HCT116 (cell line): ENCODE results near the gene RET. TPM values are rescaled to one million over a fixed set of nuclear protein-coding genes. Genes with fewer than 3 reads are reported as not detected.

ENCODE experiments used
- ATAC-seq: fragments of 200-7000 bp; cut with Tn5 transposase; 2 replicates; pipeline ENCODE4 v1.9.1; 2020; ENCODE audit warnings: mild to moderate bottlenecking, moderate library complexity
- BruUV-seq: library from RNA; stranded (reverse); fragments of 400-500 nt; replicated peaks from 2 replicates; lab custom pipeline; 2021; lab: Mats Ljungman, UMichigan
- CTCF ChIA-PET: fragments of 300-600 bp; sonication (Branson Sonifier 250); formaldehyde crosslinking; loops from one replicate; lab custom pipeline; 2021; ENCODE audit warnings: antibody characterized with exemption; lab: Charles Lee
- POLR2A ChIA-PET: fragments of 300-600, 350-600 bp; sonication (Branson Sonifier 250); formaldehyde crosslinking; loops from one replicate; lab custom pipeline; 2021; ENCODE audit warnings: antibody characterized with exemption; lab: Charles Lee
- RAD21 ChIA-PET, 2 experiments: fragments of 300-600 bp; sonication (Branson Sonifier 250); formaldehyde crosslinking; loops; one replicate each; lab custom pipeline; 2023; ENCODE audit warnings: low total read pairs in 2 of 2; ENCODE audit not compliant: uncharacterized antibody in 2 of 2, unreplicated experiment in 2 of 2, low non-redundant PET in 1 of 2; lab: Charles Lee
- DNase-seq: peaks from one replicate; pipeline ENCODE4 v3.0.0-alpha.2; 2010; ENCODE audit warnings: low read depth, low spot score
- H2AFZ ChIP-seq: fragments of 200-600 bp; shearing (Covaris generic), sonication (generic); 2 replicates; pipeline ENCODE4 v1.6.1; 2017; ENCODE audit warnings: low read depth, mixed run types, mixed read lengths, antibody characterized with exemption, low read length; ENCODE audit not compliant: poor library complexity, severe bottlenecking
- H3K27ac ChIP-seq: 2 replicates; pipeline ENCODE4 v1.5.1; 2012; ENCODE audit warnings: low read depth, low read length
- H3K27me3 ChIP-seq: fragments of 200-600 bp; sonication (generic); 2 replicates; pipeline ENCODE4 v1.6.1; 2016; ENCODE audit warnings: mixed run types, low read length, mixed read lengths; ENCODE audit not compliant: insufficient read depth
- H3K36me3 ChIP-seq, 2 experiments: fragments of 200-500 bp in 1 of 2; fragments of 200-600 bp in 1 of 2; sonication (Bioruptor generic) in 1 of 2; sonication (generic) in 1 of 2; 2 replicates each; pipeline versions ENCODE4 v1.5.1 to v1.6.1; 2014 to 2016; ENCODE audit warnings: low read length in 2 of 2, inconsistent platforms in 1 of 2, mixed read lengths in 1 of 2, mixed run types in 1 of 2; ENCODE audit not compliant: insufficient read depth in 2 of 2, control insufficient read depth in 1 of 2
- H3K4me1 ChIP-seq, 2 experiments: fragments of 200-600 bp in 1 of 2; sonication (generic) in 1 of 2; 2 replicates each; pipeline versions ENCODE4 v1.5.1 to v1.6.1; 2012 to 2017; ENCODE audit warnings: low read length in 2 of 2, inconsistent platforms in 1 of 2, mild to moderate bottlenecking in 1 of 2, mixed read lengths in 1 of 2, mixed run types in 1 of 2, moderate library complexity in 1 of 2; ENCODE audit not compliant: insufficient read depth in 2 of 2, control insufficient read depth in 1 of 2
- H3K4me2 ChIP-seq: fragments of 200-600 bp; sonication (generic); 2 replicates; pipeline ENCODE4 v1.6.1; 2017; ENCODE audit warnings: mixed run types, low read length, mixed read lengths
- H3K4me3 ChIP-seq, 2 experiments: fragments of 200-600 bp in 1 of 2; sonication (generic) in 1 of 2; replicated peaks in 1 of 2; 2 replicates each; pipeline ENCODE4 v1.5.1; 2011 to 2016; ENCODE audit warnings: low read length in 2 of 2, control low read depth in 1 of 2, low read depth in 1 of 2, mild to moderate bottlenecking in 1 of 2, mixed read lengths in 1 of 2, mixed run types in 1 of 2
- H3K79me2 ChIP-seq: fragments of 200-600 bp; sonication (generic); 2 replicates; pipeline ENCODE4 v1.6.1; 2017; ENCODE audit warnings: mild to moderate bottlenecking, mixed run types, low read length, moderate library complexity, mixed read lengths; ENCODE audit not compliant: insufficient read depth
- H3K9ac ChIP-seq: fragments of 200-600 bp; sonication (generic); 2 replicates; pipeline ENCODE4 v1.6.1; 2016; ENCODE audit warnings: low read length, mixed read lengths
- H3K9me2 ChIP-seq: fragments of 200-600 bp; sonication (generic), shearing (Covaris generic); 2 replicates; pipeline ENCODE4 v1.6.1; 2017; ENCODE audit warnings: mixed run types, mild to moderate bottlenecking, moderate library complexity; ENCODE audit not compliant: insufficient read depth
- H3K9me3 ChIP-seq, 2 experiments: fragments of 200-500 bp in 1 of 2; fragments of 200-600 bp in 1 of 2; sonication (Bioruptor generic) in 1 of 2; sonication (generic) in 1 of 2; 2 replicates each; pipeline ENCODE4 v1.6.1; 2014 to 2017; ENCODE audit warnings: low read length in 2 of 2, mixed read lengths in 2 of 2, inconsistent platforms in 1 of 2, low read depth in 1 of 2, mild to moderate bottlenecking in 1 of 2, mixed run types in 1 of 2, moderate library complexity in 1 of 2; ENCODE audit not compliant: control insufficient read depth in 1 of 2, insufficient read depth in 1 of 2
- H4K20me1 ChIP-seq: fragments of 200-600 bp; sonication (generic), shearing (Covaris generic); 2 replicates; pipeline ENCODE4 v1.6.1; 2017; ENCODE audit warnings: mixed run types, mild to moderate bottlenecking, moderate library complexity; ENCODE audit not compliant: insufficient read depth
- CEBPB ChIP-seq: IDR thresholded peaks from 2 replicates; pipeline ENCODE4 v1.6.1; 2012; ENCODE audit warnings: low read depth
- EGR1 ChIP-seq: IDR thresholded peaks from 2 replicates; pipeline ENCODE4 v1.6.1; 2012; ENCODE audit warnings: low read depth
- ELF1 ChIP-seq: IDR thresholded peaks from 2 replicates; pipeline ENCODE4 v1.6.1; 2012; ENCODE audit warnings: low read depth, borderline replicate concordance
- EZH2 ChIP-seq: fragments of 200-600 bp; sonication (generic); IDR thresholded peaks from 2 replicates; pipeline ENCODE4 v1.6.1; 2017; ENCODE audit warnings: antibody characterized with exemption, mixed run types
- FOSL1 ChIP-seq: IDR thresholded peaks from 2 replicates; pipeline ENCODE4 v1.6.1; 2012; ENCODE audit warnings: low read depth
- JUND ChIP-seq: IDR thresholded peaks from 2 replicates; pipeline ENCODE4 v1.6.1; 2012
- POLR2A ChIP-seq: IDR thresholded peaks from 2 replicates; pipeline ENCODE4 v1.7.0; 2011; ENCODE audit warnings: borderline replicate concordance; ENCODE audit not compliant: insufficient read depth, insufficient read length; ENCODE audit errors: extremely low read depth
- POLR2AphosphoS5 ChIP-seq: IDR thresholded peaks from 2 replicates; pipeline ENCODE4 v1.6.1; 2011; ENCODE audit warnings: mild to moderate bottlenecking, low read depth, low read length, moderate library complexity
- RAD21 ChIP-seq: IDR thresholded peaks from 2 replicates; pipeline ENCODE4 v1.6.1; 2012; ENCODE audit warnings: low read depth, mild to moderate bottlenecking
- TCF7L2 ChIP-seq: IDR thresholded peaks from 2 replicates; pipeline ENCODE4 v1.7.0; 2011; ENCODE audit warnings: borderline replicate concordance, inconsistent platforms; ENCODE audit not compliant: insufficient read depth, insufficient read length; ENCODE audit errors: extremely low read depth
- ZBTB33 ChIP-seq: IDR thresholded peaks from 2 replicates; pipeline ENCODE4 v1.6.1; 2011; ENCODE audit warnings: mild to moderate bottlenecking, low read length, moderate library complexity; ENCODE audit not compliant: insufficient replicate concordance; ENCODE audit errors: extremely low read depth
- ZNF274 ChIP-seq: fragments of 200-500 bp; sonication (Bioruptor generic); IDR thresholded peaks from 2 replicates; pipeline ENCODE4 v1.6.1; 2014; ENCODE audit warnings: mild to moderate bottlenecking, low read depth, low read length, inconsistent platforms
- intact Hi-C: fragments of 100-400 bp; cut with micrococcal nuclease; formaldehyde crosslinking; loops from 2 replicates; pipeline ENCODE4 v1.10.0; 2022
- total RNA-seq: library from RNA; stranded (reverse); gene quantifications from one replicate; pipeline ENCODE4 v1.2.1, GENCODE V29; 2021; ENCODE audit not compliant: unreplicated experiment
- TF ChIP-seq, protein P1 (sequence below): IDR thresholded peaks from 2 replicates; pipeline ENCODE4 v1.6.1; 2012

The RET gene
- total RNA-seq, 1 experiment from 2014 or later: 5.9 TPM

- H2AFZ ChIP-seq: no peak overlapping the region
- no peaks in the 10 kb centered on the region for H4K20me1 ChIP-seq
- H3K79me2 ChIP-seq: no peaks in the 10 kb centered on the region
- H3K9me3 ChIP-seq: no peaks in the 10 kb centered on the region
- no peak overlapping the region for H3K27ac ChIP-seq
- no peaks in the 10 kb centered on the region for H3K36me3 ChIP-seq
- no peak overlapping the region for H3K4me2 ChIP-seq
- TF ChIP-seq, protein P1, sequence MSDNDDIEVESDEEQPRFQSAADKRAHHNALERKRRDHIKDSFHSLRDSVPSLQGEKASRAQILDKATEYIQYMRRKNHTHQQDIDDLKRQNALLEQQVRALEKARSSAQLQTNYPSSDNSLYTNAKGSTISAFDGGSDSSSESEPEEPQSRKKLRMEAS: no peak
- no peak for TF ChIP-seq RAD21
- TF ChIP-seq EZH2: no peak
- no peak for TF ChIP-seq POLR2AphosphoS5
- TF ChIP-seq FOSL1: no peak
- no peak for TF ChIP-seq TCF7L2
- TF ChIP-seq JUND: no peak
- TF ChIP-seq ZBTB33: no peak
- no peak for TF ChIP-seq POLR2A
- no peak for TF ChIP-seq ELF1
- TF ChIP-seq CEBPB: no peak
- no peak for TF ChIP-seq EGR1
- no peak for TF ChIP-seq ZNF274
- DNase-seq (no peak), ATAC-seq (no peak)
- CTCF ChIA-PET: no interaction called here
- H3K27me3 ChIP-seq: no peaks in the 10 kb centered on the region
- H3K4me1 ChIP-seq: peaks cover 10 to 14% of the 10 kb centered on the region in 2 experiments
- no peak overlapping the region for H3K4me3 ChIP-seq
- no TSS peak for BruUV-seq
- intact Hi-C loops: no loop called here
- H3K9me2 ChIP-seq: no peaks in the 10 kb centered on the region
- no peak overlapping the region for H3K9ac ChIP-seq
- RAD21 ChIA-PET: no interaction called here
- POLR2A ChIA-PET: no interaction called here
These were observed 55.0 kb downstream of the RET start for GRCh38 chr10:43131906-43132305.
